ENCODE data around the gene HS3ST6. TPM values are rescaled to one million over a fixed set of nuclear protein-coding genes. Genes with fewer than 3 reads are reported as not detected.
"Not testable (repeated sequence)": the region's sequence is repeated elsewhere in the genome, so short reads cannot be mapped to it uniquely, and the experiment has no call there.

The HS3ST6 gene
- total RNA-seq, 1 experiment from 2014 or later, result not detected

DNA sequence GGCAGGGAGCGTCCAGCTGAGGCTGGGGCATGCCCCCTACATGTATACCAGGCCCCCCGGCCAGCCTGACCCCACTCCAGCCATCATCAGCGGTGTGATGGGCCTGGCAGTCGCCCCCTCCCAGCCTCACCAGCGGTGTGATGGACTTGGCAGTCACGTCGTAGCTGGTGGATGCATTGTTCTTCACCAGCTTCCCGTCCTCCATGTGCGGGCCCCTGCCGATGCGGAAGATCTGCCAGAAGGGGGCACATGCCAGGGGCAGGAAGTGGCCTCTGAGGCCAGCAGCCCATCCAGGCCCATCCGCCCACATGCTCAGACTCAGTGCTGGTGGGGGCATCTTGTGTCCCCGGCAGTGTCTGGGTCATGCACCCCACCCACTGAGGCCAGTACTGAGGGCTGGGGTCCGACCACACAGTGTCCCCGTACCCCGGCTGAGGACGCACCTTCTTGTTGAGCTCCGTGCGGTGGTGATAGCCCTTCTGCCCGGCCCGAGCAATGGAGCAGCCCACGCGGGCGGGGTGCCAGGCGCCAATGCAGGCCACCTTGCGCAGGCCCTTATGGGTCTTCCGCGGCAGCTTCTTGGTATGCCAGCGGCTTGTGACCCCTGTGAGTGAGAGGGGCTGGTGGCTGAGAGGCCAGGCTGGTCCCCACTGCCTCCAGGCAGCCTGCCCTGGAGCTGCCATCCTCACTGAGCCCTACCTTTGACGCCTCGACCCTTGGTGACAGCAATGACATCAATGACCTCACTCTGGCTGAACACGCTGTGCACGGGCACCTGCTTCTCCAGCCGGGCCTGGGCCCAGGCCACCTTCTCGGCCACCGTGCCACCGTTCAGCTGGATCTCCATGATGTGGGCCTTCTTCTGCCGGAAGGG lies 28.5 kb upstream of the HS3ST6 start:
- no peak for DNase-seq (ENCODE audit: low spot score)

DNA sequence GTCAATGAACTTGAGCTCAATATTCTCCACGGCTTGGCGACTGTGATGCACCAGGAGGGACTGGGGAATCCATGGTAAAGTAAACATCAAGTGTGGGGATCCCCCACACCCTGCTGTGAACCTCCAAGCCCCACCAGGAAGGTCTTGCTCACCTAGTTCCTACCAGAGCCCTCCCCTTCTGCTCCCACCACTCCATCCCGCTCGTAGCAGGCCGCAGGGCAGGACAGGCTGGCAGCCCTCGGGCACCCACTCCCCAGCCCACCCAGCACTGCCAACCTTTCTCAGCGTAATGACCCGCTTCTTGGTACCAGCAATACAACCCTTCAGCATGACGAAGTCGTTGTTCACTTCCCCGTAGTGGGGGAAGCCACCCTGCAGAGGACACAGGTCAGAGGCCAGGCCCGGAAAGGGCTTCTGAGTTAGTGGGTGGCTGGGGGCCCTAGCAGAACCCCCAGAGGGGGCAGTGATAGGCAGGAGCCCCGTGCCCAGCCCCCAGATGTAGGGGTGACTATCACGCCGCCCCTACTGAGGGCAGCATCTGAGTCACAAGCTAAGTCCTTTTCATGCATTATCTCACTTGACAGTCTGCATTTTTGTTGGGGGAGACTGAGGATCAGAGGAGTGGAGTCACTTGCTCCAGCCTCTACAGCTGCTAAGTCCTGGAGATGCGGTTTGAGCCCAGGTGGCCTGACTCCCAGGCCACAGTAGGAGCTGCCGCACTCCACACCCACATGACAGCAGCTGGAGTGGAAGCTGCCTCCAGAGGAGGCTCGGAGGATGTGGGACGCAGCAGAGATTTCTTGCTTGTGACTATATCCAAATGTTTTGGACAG lies 27.6 kb upstream of the HS3ST6 start:
- DNase-seq (ENCODE audit: low spot score), result no peak

DNA sequence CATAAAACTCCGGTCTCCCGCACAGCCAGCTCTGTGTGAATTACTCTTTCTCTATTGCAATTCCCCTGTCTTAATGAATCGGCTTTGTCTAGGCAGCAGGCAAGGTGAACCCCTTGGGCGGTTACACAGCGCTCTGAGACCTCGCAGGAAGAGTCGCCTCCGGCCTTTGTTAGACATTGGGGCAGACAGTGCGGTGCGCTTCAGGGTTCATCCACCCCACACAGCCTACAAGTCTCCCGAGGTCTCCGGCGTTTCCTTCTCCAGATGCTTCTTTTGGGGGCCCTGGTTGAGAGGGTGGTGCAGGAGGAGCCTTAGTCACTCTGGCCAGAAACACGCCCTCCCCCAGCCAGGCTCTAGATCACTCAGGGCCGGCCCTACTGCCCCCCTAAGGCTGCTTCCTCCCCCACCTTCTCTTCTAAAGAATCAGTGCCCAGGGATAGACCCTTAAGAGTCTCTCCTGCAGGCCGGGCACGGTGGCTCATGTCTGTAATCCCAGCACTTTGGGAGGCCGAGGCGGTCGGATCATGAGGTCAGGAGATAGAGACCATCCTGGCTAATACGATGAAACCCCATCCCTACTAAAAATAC lies 26.5 kb upstream of the HS3ST6 start:
- no peak for DNase-seq (ENCODE audit: low spot score)

DNA sequence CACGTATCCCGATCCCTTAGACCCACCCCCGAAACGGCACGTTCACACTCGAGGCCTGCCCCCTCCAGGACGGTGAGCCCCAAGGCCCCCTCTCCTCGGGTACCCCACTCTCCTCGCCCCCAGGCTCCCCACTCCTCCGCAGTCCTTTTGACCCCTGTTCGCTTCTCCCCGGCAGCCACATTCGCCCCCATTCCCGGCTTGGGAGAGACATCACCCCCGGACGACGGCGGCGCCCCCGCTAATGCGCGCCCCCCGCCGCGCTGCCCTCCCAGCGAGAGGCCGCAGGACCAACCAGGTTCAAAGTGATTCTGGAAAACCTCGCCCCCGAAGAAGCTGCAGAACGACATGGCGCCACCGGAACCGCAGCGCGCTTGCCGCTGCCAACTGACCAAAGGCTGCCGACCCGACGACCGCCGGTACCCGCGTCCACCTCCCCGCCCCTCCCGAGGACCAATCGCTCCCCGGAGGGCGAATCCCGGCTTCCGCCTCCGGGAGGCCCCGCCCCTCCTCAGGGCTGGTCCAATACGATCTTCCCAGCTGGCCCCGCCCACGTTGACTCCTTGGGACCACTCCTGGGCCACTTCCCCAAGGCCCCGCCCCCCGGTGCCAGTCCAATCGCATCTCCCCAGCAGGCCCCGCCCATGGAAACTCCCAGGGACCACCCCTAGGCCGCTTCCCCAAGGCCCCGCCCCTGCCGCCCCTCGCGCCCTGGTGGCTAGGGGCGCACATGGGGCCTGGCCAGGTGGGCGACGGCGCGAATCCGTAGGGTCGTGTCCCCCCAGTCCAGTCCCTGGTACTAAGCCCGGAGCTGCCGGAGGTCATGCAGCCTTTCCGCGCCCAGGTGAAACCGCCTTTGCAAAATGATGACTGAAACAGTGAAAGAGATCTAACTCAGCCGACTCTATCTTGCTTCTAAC lies 24.9 kb upstream of the HS3ST6 start, which contains the start of gene MSRB1:
TSS of gene MSRB1 (minus strand) at position 390 of the 917 bp plus-strand sequence. CDS start at position 347, 43 bp downstream.
- DNase-seq (ENCODE audit: low spot score), result peak; percentile 97

DNA sequence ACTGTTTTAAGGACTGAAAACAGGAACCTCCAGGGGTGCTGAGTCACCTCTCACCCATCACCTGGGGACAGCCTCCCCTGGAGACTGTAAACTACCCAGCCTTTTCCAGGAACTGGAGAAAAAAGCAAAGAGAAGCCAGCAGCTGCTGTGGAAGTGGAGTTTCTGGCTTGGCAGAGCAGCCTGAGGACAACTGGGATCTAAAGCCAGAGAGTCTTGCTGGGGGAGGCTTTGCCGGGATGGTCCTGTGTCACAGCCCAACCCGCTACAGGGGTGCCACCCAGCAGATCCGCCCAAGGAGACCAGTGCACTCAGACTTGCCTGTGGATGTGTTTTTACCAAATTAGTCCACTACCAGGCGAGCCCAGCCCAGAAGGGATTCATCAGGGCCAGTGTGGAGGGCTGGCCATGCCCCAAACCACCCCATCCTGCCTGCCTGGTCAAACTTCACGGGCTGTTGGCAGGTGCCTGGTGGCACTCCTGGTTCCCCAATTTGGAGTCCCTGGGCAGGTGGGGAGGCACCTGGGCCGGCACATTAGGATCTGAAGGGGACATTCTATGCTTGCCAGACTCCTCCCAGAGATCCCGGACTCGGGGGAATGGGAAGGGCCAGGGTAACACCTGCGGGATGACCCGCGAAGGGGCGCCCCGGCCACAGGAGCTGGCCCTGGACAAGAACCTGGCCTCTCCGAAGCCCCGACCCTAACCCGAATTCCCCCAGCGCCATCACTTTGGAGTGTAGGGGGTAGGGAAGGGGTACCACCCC lies 24.0 kb upstream of the HS3ST6 start:
- DNase-seq (ENCODE audit: low spot score), result no peak

DNA sequence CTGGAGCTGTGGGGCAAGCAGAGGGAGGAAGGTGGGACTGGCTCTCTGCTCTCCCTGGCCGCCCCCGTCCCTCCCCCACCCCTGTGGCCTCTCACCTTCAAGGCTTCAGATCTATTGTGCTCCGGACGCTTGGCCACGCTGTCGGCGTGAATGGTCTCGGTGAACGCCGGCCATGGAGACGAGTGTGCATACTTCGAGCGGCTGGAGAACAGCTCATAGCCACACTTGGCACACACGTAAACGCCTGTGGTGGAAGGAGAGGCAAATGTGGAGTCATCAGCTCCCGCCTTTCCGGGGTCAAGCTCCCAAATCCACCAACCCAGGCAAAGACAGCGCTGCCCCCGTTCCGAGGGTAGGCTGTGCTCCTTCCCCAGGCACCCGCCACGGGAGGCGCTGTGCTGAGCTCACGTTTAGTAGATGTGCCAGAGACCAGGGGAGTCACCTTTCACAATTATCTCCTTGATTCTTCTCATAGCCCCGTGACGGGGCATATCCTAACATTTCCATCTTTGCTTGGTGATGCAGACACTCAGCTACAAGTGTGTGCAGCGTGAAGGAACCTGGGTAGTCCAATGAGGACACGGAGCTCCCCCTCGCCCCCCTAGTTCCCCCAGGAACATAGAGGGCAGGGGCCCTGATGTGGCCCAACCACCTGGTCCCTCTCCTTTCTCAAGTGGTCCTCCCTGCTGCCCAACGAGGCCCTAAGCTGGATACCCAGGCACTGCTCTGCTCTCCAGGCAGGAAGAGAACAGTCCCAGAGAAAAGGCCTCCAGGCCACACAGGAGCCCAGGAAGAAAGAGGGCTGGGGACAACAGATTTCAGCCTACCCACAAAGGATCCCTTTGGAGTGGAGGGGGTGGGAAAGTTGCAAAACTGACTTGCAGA lies 23.2 kb upstream of the HS3ST6 start:
- no peak for DNase-seq (ENCODE audit: low spot score)

DNA sequence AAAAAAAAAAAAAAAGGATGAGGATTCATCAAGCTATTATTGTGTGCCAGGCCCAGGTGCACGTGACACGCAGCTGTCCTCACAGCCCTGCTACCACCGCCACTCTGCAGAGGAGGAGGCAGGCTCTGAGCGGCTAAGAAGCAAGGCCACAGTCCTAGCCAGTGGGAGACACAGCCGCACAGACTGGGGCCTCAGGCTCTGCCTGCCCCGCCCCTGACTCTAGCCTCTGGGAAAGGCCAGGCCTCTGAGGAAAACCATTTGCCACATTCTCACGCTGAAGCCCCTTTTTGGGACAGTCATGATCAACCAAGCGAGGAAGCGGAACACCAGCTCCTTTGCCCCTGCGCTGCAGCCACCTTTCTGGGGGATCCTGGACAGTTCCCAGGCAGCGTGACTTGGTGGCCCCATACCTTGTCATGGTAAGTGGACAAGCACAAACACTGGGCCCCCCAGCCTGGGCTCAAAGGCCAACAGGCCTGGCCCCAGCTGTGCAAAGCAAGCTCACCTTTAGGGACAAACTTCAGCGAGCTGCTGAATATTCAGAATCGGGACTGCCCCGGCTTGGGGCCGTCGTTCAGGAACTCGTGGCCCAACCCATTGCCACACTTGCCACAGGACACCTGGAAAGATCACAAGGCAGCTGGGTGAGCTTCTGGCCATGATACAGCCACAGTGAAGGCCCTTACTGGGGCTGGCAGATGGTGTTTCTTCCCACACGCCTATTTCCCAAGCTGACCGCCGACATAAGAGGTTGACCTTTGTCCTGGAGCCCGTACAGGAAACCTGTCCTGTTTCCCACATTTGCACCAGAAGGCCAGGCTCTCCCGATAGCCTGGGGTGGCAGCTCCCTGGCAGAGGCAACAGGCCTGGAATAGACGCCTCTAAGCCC lies 22.3 kb upstream of the HS3ST6 start:
- no peak for DNase-seq (ENCODE audit: low spot score)

DNA sequence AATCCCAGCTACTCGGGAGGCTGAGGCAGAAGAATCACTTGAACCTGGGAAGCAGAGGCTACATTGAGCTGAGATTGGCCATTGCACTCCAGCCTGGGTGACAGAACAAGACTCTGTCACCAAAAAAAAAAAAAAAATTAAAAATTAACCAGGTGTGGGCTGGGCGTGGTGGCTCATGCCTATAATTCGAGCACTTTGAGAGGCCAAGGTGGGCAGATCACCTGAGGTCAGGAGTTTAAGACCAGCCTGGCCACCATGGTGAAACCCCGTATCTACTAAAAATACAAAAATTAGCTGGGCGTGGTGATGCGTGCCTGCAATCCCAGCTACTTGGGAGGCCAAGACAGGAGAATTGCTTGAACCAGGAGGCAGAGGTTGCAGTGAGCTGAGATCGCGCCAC lies 21.6 kb upstream of the HS3ST6 start:
- not testable (repeated sequence) for DNase-seq (ENCODE audit: low spot score)

DNA sequence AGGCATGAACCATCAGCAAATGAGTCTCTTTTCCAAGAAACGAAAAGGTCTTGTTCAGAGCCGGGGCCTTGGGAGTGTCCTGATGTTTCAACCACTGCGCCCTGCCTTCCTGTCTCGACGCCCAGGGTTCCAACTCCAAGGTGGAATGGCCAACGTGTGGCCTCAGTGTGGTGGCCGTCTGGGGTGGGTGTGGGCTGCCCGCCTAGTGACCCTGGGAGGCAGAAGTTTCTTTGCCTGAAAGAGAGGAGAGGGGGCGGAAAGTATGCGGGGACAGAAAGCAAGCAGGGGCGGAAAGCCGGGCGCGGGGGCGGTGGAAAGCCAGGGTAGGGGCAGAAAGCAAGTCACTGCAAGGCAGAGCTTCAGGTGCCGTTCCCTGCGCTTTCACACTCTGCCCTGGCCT lies 20.7 kb upstream of the HS3ST6 start:
- DNase-seq (ENCODE audit: low spot score), result no peak

DNA sequence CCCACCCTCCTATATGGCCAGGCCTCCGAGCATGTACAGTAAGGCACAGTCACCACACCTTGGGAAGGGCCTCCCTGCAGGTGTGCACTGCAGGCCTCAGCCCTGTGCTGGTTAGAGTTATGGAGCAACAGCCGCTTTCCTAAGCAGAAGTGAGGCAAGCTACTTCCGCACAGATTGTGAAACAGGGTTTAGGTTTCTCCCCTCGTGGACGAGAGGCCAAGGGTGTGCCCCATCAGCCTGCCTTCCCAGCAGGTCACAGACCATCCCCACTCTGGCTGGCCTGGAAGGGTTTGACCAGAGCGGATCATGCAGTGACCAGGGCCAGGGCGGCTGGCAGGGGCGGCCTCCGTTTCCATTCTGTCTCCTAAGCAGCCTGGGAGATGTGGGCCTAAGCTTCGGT lies 20.1 kb upstream of the HS3ST6 start:
- no peak for DNase-seq (ENCODE audit: low spot score)

DNA sequence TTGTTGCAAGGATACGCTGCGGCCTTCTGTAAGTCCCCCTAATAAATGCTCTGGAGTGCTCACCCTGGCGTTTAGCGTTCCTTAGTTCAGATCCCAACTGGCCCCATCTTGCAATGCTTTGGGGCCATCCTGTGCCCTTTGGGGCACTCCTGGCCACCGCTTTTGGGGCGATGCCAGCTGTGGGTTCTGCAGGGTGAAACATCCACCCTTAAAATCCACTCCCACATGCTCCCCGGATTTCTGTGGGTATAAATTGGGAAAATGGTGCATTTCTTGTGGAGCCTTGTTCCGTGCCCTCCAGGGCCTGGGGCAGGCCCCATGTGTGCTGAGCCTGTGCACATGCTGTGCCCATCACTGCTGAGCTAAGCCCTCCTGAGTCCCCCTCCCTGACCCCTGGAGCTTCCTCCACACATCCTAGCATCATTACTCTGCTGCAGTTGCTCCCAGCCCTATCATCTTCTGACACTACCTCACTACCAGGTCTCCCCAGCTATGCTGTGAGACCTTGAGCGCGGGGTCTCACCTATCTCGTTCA lies 18.8 kb upstream of the HS3ST6 start:
- DNase-seq (ENCODE audit: low spot score), result no peak

DNA sequence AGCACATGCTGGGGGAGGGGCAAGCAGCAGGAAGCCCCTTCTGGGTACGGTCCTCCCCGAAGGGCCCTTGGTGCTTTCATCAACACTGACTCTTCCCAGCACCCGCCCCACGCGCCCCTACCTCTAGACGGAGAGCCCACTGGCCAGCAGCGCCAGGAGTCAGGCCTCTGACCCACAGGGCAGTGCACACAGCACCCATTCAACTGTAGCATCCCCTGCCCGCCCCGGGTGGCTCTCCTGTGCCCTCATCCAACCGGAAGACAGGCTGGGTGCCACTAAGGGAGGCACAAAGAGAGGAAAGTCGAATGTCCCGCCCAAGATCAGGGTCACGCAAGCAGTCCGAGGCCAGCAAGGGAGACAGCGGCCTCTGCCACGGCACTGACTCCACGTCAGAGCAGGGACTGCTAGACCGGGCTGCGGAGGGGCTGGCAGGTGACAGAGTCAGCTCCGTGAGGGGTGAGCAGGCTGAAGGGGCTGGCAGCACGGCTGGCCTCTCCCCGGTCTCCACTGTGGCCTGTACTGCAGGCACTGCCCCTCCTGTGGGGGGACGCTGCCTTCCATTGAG lies 15.0 kb upstream of the HS3ST6 start:
- no peak for DNase-seq (ENCODE audit: low spot score)

DNA sequence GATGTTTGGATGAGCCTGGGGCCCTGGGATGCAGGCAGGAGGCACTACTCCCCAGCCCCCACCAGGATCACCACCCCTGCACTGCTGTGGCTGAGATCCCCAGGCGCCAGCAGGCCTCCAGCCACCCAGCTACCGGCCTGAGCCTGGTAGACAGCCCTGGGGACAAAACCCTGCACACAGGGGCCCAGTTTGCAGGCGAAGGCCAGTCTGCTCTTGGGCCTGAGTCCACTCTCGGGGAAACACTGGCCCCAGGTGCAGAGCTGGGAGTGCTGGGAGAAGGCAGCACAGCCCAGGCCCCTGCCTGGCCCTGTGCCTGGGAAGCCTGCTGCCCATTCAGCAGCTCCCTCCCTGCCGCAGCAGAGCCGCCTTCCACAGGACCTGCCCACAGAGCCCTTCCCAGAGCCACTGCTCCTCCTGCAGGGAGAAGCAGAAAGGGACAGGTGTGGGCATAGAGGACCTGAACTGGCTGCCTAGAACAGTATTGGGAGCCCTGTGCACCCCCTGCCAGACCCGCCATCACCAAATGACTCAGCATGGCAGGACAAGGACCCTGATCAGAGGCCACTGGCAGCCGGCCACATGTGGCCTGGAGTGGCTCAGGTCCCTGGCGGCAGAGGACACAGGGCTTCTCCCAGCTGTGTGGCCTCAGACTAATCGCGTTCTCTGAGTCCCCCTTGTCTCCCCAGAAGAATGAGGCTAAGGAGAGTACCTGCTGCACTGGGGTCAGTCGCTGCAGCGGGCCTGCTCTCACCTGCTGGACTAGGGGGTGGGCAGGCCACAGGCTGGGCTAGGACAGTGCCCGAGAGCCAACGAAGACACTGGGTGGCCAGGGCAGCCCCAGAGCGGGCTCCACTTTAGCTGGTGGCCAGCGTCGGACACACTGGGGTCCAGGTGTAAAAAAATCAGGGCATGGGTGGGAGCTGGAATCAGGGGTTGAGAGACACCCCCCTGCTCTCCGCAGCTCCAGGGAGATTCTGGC lies 14.1 kb upstream of the HS3ST6 start:
- peak; percentile 58 for DNase-seq (ENCODE audit: low spot score)

DNA sequence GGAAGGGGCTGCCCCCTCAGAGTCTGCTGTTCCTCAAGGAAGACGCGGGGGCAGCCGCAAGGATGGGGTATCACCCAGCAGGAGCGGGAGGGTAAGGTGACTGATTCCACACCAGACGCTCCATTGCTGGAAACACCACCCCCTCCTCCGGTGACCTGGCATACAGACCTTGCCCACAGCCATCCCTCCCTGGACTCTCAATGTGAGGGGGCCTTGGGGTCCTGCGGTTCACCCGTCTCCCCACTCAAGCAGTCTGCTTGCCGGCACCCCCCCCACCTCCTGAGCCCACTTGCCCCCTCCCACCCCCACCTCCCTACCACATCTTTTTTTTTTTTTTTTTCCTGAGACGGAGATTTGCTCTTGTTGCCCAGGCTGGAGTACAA lies 12.1 kb upstream of the HS3ST6 start:
- no peak for DNase-seq (ENCODE audit: low spot score)

DNA sequence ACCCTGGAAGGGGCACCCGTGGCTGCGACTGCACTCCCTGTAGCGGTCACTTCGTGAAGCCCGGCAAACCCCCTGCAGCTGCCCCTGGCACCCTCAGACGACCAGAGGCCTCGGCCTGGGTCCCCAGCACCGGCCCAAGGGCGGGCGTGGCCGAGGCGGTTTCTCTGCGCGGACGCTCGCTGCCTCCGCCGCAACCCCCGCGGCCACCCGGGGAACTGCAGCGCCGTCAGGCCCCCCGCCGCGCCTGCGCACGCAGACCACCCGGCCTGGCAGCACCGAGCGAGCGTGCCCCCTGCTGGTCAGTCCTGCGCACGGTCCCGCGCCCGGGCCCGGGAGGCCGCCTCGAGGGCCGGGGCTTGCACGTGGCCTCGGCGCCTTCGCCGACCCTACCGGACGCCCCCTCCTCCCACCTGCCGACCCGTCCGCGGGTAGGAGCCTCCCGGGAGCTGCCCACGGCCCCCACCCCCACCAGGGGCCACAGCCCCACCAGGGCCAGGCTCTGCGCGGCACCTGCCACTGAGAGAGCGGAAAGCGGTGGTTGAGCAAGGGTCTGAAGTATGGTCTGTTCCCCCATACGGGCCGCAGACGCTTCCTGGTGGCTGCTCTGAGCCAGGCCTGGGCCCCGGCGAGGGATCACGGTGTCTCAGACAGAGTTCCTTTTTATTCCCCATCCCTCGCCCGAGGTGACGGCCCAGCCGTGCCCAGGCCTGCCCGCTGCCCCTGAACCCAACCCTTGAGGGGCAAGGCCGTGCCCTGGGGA lies 11.5 kb upstream of the HS3ST6 start:
- peak; percentile 70 for DNase-seq (ENCODE audit: low spot score)

DNA sequence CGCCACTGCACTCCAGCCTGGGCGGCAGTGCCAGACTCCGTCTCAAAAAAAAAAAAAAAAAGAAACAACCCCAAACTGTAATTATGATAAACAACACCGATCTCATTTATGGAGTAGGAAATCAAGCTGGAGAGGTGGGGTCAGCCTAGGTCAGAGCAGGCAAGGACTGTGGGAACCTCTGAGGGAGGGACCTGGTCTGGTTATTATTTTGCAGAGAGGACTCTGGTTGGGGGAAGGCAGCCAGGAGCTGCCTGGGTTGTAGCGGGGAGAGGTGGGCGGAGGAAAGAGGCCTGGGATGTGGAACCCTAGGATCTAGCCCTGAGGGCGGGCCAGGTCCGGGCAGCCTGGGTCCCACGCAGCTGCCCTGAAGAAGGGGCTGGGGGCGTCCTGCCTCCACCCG lies 10.9 kb upstream of the HS3ST6 start:
- no peak for DNase-seq (ENCODE audit: low spot score)

Data from H4 (cell line).